SU-DHL-6 (cell line): ENCODE measurements around the gene MAN2A1.

Experiments used
- H2AFZ ChIP-seq: fragments of 200-600 bp; sonication (generic); 2 replicates; pipeline ENCODE4 v1.6.1; 2014; ENCODE audit warnings: low read depth, mild to moderate bottlenecking, moderate library complexity, mixed read lengths, antibody characterized with exemption, low read length; ENCODE audit not compliant: severe bottlenecking
- H3F3A ChIP-seq: fragments of 200-600 bp; shearing (Covaris generic); 2 replicates; pipeline ENCODE4 v1.6.0; 2016; ENCODE audit warnings: antibody characterized with exemption, mild to moderate bottlenecking; ENCODE audit not compliant: insufficient read depth
- H3K27ac ChIP-seq: fragments of 200-600 bp; sonication (generic); 2 replicates; pipeline ENCODE4 v1.5.1; 2016; ENCODE audit warnings: low read depth, mild to moderate bottlenecking, low read length, moderate library complexity, mixed read lengths
- H3K27me3 ChIP-seq: fragments of 200-600 bp; sonication (generic), shearing (Covaris generic); 2 replicates; pipeline ENCODE4 v1.6.0; 2014; ENCODE audit warnings: mild to moderate bottlenecking, low read length
- H3K36me3 ChIP-seq: fragments of 200-600 bp; sonication (generic); 2 replicates; pipeline ENCODE4 v1.6.1; 2014; ENCODE audit warnings: mild to moderate bottlenecking, low read length, mixed read lengths
- H3K4me2 ChIP-seq: fragments of 300-600, 200-600 bp; shearing (Covaris generic), sonication (generic); 2 replicates; pipeline ENCODE4 v1.6.0; 2014; ENCODE audit warnings: low read length, low read depth, mild to moderate bottlenecking; ENCODE audit not compliant: poor library complexity, severe bottlenecking
- H3K4me3 ChIP-seq: fragments of 200-600 bp; sonication (generic); 2 replicates; pipeline ENCODE4 v1.5.1; 2014; ENCODE audit warnings: antibody characterized with exemption, low read length, mild to moderate bottlenecking, mixed read lengths; ENCODE audit not compliant: insufficient read depth, poor library complexity, severe bottlenecking
- H3K79me2 ChIP-seq: fragments of 200-600 bp; sonication (generic); 2 replicates; pipeline ENCODE4 v1.6.1; 2014; ENCODE audit warnings: mild to moderate bottlenecking, low read length, moderate library complexity; ENCODE audit not compliant: insufficient read depth
- H3K9ac ChIP-seq: fragments of 200-600 bp; sonication (generic); 2 replicates; pipeline ENCODE4 v1.7.0; 2014; ENCODE audit warnings: mild to moderate bottlenecking, low read length
- H3K9me2 ChIP-seq: fragments of 200-600 bp; sonication (generic); replicated peaks from 2 replicates; pipeline ENCODE4 v1.6.1; 2014; ENCODE audit warnings: low read length; ENCODE audit not compliant: insufficient read depth
- H3K9me3 ChIP-seq: fragments of 200-600 bp; sonication (generic); 2 replicates; pipeline ENCODE4 v1.6.1; 2014; ENCODE audit warnings: low read length, mixed read lengths; ENCODE audit not compliant: insufficient read depth
- H4K20me1 ChIP-seq: fragments of 200-600 bp; sonication (generic); 2 replicates; pipeline ENCODE4 v1.6.1; 2014; ENCODE audit warnings: low read depth, mild to moderate bottlenecking, antibody characterized with exemption, low read length, moderate library complexity, mixed read lengths
- EZH2phosphoT487 ChIP-seq: fragments of 200-600 bp; sonication (generic), shearing (Covaris generic); conservative IDR thresholded peaks from 2 replicates; pipeline ENCODE4 v1.6.1; 2018; ENCODE audit warnings: mild to moderate bottlenecking, antibody characterized with exemption, low read length, moderate library complexity, mixed read lengths
- TF ChIP-seq, protein P1 (sequence below): fragments of 200-600 bp; sonication (generic); IDR thresholded peaks from one replicate; pipeline ENCODE4 v1.5.1; 2017; ENCODE audit warnings: antibody characterized with exemption, mild to moderate bottlenecking, low read length, moderate library complexity; ENCODE audit not compliant: insufficient read depth, poor library complexity, severe bottlenecking

Gene MAN2A1

DNA sequence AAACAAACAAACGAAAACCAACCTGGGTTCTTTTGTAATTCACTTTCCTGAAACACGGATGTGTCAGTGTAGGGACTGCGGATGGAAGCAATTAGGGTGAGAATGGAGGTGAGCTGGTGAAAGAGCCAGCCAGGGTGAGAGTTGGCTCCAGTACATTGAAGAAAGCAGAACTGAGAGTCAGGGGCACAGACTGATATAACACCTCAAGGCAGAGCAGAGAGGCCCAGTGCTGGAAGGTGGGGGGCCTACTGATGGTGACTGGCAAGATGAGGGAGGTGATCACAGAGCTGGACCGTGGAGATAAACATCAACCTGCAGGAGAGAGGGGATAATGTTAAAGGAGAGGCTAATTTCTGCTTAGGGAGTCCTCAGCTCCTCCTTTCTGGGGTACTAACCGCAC is 221.1 kb downstream of the MAN2A1 start:
- Histone ChIP-seq H2AFZ (no peak overlapping the region), H3K9me3 (no peaks in the 10 kb centered on the region), H4K20me1 (no peaks in the 10 kb centered on the region), H3K36me3 (no peaks in the 10 kb centered on the region), H3K27me3 (no peaks in the 10 kb centered on the region), H3K9ac (no peak overlapping the region), H3K27ac (no peak overlapping the region), H3K79me2 (no peaks in the 10 kb centered on the region), H3K9me2 (no peaks in the 10 kb centered on the region), H3F3A (no peaks in the 10 kb centered on the region), H3K4me2 (no peak overlapping the region), H3K4me3 (no peak overlapping the region)
- TF ChIP-seq EZH2phosphoT487: no peak
- TF ChIP-seq, protein P1, sequence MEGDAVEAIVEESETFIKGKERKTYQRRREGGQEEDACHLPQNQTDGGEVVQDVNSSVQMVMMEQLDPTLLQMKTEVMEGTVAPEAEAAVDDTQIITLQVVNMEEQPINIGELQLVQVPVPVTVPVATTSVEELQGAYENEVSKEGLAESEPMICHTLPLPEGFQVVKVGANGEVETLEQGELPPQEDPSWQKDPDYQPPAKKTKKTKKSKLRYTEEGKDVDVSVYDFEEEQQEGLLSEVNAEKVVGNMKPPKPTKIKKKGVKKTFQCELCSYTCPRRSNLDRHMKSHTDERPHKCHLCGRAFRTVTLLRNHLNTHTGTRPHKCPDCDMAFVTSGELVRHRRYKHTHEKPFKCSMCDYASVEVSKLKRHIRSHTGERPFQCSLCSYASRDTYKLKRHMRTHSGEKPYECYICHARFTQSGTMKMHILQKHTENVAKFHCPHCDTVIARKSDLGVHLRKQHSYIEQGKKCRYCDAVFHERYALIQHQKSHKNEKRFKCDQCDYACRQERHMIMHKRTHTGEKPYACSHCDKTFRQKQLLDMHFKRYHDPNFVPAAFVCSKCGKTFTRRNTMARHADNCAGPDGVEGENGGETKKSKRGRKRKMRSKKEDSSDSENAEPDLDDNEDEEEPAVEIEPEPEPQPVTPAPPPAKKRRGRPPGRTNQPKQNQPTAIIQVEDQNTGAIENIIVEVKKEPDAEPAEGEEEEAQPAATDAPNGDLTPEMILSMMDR: no peak

DNA sequence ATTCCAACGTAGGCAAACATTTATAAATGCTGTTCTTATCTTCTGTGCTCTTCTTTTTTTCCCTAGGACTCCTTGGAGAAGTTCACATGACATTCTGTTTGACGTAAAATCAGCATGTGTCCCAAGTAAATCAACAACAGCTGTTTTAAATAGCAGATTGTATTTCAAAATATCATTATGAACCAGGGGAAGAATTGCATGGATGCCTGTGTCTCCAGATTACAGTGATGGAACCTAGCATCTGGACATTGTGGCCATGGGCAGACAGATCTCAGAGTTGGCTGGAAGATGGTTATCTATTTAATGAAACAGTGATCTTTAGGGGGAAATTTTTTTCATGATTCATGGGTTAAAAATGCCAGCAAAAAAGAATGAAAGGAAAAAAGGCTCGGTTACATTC is 222.0 kb downstream of the MAN2A1 start:
- Histone ChIP-seq H3K27ac (no peak overlapping the region), H3K9ac (no peak overlapping the region), H3K9me2 (no peaks in the 10 kb centered on the region), H3K4me3 (no peak overlapping the region), H3K36me3 (no peaks in the 10 kb centered on the region), H4K20me1 (no peaks in the 10 kb centered on the region), H3K4me2 (no peak overlapping the region), H3K27me3 (no peaks in the 10 kb centered on the region), H3K79me2 (no peaks in the 10 kb centered on the region), H3F3A (no peaks in the 10 kb centered on the region), H3K9me3 (no peaks in the 10 kb centered on the region), H2AFZ (no peak overlapping the region)
- no peak for TF ChIP-seq EZH2phosphoT487
- TF ChIP-seq, protein P1: no peak

DNA sequence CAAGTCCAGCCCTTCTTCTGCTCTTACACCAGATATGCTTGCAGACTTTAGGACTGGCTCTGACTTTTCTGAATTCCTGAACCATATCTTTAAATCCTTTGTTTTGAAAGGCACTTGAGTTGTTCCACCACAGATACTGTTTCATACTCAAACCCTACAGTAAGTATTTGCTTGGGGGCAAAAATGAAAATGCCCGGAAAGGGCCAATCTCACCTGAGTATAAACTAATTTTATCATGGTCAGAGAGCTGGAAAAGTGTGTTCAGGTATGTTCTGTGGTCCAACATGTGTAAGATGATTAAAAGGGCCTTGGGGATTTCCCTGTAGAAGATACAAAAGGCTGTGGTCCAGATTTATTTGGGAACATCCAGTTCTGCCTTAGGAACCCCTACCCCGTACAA is 225.2 kb downstream of the MAN2A1 start:
- Histone ChIP-seq H3K79me2 (no peaks in the 10 kb centered on the region), H3K9me2 (no peaks in the 10 kb centered on the region), H3K9ac (no peak overlapping the region)

More for the DNA sequence above, 225.2 kb downstream of the MAN2A1 start:
- Histone ChIP-seq H3K4me3 (no peak overlapping the region), H4K20me1 (no peaks in the 10 kb centered on the region), H3K27me3 (no peaks in the 10 kb centered on the region), H3K4me2 (no peak overlapping the region), H3K36me3 (no peaks in the 10 kb centered on the region), H3K27ac (no peak overlapping the region), H2AFZ (no peak overlapping the region), H3K9me3 (no peaks in the 10 kb centered on the region), H3F3A (no peaks in the 10 kb centered on the region)
- TF ChIP-seq, protein P1: no peak
- TF ChIP-seq EZH2phosphoT487: no peak
